Hepatocyte (in vitro differentiated cells): ENCODE results near the gene SOWAHD. TPM values are rescaled to one million over a fixed set of nuclear protein-coding genes. Genes with fewer than 3 reads are reported as not detected.

Experiments used
- DNase-seq: peaks from one replicate; pipeline ENCODE4 v3.0.0-alpha.2; 2016; ENCODE audit warnings: low spot score
- H2AFZ ChIP-seq: fragments of 200-600 bp; sonication (generic); 2 replicates; pipeline ENCODE4 v1.6.0; 2016; ENCODE audit warnings: antibody characterized with exemption, mild to moderate bottlenecking
- H3K27ac ChIP-seq: fragments of 200-600 bp; sonication (generic); 2 replicates; pipeline ENCODE4 v1.5.1; 2016; ENCODE audit warnings: mild to moderate bottlenecking
- H3K27me3 ChIP-seq: fragments of 200-600 bp; sonication (generic); 2 replicates; pipeline ENCODE4 v1.6.1; 2016
- H3K36me3 ChIP-seq: fragments of 200-600 bp; sonication (generic); replicated peaks from 2 replicates; pipeline ENCODE4 v1.5.1; 2016; ENCODE audit warnings: low read depth; ENCODE audit not compliant: insufficient read depth
- H3K4me1 ChIP-seq: fragments of 200-600 bp; sonication (generic); 2 replicates; pipeline ENCODE4 v1.5.1; 2016; ENCODE audit warnings: mild to moderate bottlenecking, moderate library complexity; ENCODE audit not compliant: insufficient read depth
- H3K4me2 ChIP-seq: fragments of 200-600 bp; sonication (generic); 2 replicates; pipeline ENCODE4 v1.6.0; 2016
- H3K4me3 ChIP-seq: fragments of 200-600 bp; sonication (generic); 2 replicates; pipeline ENCODE4 v1.5.1; 2016; ENCODE audit warnings: mild to moderate bottlenecking
- H3K79me2 ChIP-seq: fragments of 200-600 bp; sonication (generic); 2 replicates; pipeline ENCODE4 v1.6.0; 2017; ENCODE audit warnings: mild to moderate bottlenecking
- H3K9me2 ChIP-seq: fragments of 200-600 bp; sonication (generic); replicated peaks from 2 replicates; pipeline ENCODE4 v1.6.0; 2017; ENCODE audit warnings: mild to moderate bottlenecking; ENCODE audit not compliant: insufficient read depth
- H3K9me3 ChIP-seq: fragments of 200-600 bp; sonication (generic); 2 replicates; pipeline ENCODE4 v1.5.1; 2016; ENCODE audit warnings: low read depth, mild to moderate bottlenecking
- H4K20me1 ChIP-seq: fragments of 200-600 bp; sonication (generic); 2 replicates; pipeline ENCODE4 v1.6.0; 2016; ENCODE audit warnings: mild to moderate bottlenecking; ENCODE audit not compliant: insufficient read depth, poor library complexity, severe bottlenecking
- EZH2 ChIP-seq: fragments of 200-600 bp; sonication (generic); IDR thresholded peaks from 2 replicates; pipeline ENCODE4 v1.6.1; 2016; ENCODE audit warnings: antibody characterized with exemption, mild to moderate bottlenecking, borderline replicate concordance
- EZH2phosphoT487 ChIP-seq: fragments of 200-600 bp; sonication (generic); IDR thresholded peaks from one replicate; pipeline ENCODE4 v1.6.1; 2018; ENCODE audit warnings: antibody characterized with exemption, mild to moderate bottlenecking, low read depth, moderate library complexity; ENCODE audit not compliant: unreplicated experiment, severe bottlenecking
- WGBS: methylation state at CpG from one replicate; pipeline ENCODE4 v1.1.6; 2016; ENCODE audit warnings: low lambda C conversion rate; ENCODE audit errors: missing lambda C conversion rate; 5-methylcytosine and 5-hydroxymethylcytosine counted together
- polyA plus RNA-seq: library from polyadenylated mRNA; unstranded; fragments of >200 nt; fragmentation: Nextera tagmentation; extraction: Ambion mirVana; gene quantifications from 2 replicates; pipeline ENCODE4 v1.2.1, GENCODE V29; 2016
- total RNA-seq: library from RNA; depleted of rRNA; stranded (reverse); fragments of >200 nt; gene quantifications from 2 replicates; pipeline ENCODE4 v1.2.3, GENCODE V29; 2014
- TF ChIP-seq, protein P1 (sequence below): fragments of 200-600 bp; sonication (generic); IDR thresholded peaks from 2 replicates; pipeline ENCODE4 v1.5.1; 2016; ENCODE audit warnings: antibody characterized with exemption, mild to moderate bottlenecking; ENCODE audit not compliant: poor library complexity

The SOWAHD gene
- total and polyA plus RNA-seq, 2 experiments from 2014 or later = 1.00 to 2.0 TPM

DNA sequence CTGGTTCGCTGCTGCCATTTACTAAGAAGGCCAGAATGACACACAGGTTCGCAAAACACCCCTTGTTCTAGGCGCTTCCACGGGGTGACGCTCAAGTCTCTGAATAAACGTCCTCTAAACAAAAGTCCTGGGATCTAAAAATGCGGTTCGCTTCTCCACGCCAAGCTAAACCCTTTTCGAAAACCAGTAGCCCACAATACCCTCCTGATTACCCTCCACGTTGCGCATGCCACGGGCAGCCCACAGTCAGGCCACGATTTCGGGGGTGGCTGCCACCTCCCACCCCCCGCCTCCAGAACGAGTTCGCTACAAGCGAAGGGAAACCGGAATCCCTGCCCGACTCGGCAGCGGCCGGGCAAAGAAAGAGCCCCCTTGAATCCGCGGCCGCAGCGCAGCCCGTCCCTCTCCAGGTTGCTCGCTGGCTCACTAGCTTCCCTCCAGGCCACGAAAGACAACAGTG lies 32.6 kb downstream of the SOWAHD start:
- peak overlapping the region; percentile 38 for H3K4me3 ChIP-seq
- H3K36me3 ChIP-seq = no peaks in the 10 kb centered on the region
- 38% methylated on average over 31 of the region's 31 CpGs for WGBS
- H3K9me3 ChIP-seq = no peaks in the 10 kb centered on the region
- peak overlapping the region; percentile 19 for H2AFZ ChIP-seq
- H3K4me1 ChIP-seq = no peaks in the 10 kb centered on the region
- TF ChIP-seq EZH2phosphoT487 = no peak
- TF ChIP-seq, protein P1, sequence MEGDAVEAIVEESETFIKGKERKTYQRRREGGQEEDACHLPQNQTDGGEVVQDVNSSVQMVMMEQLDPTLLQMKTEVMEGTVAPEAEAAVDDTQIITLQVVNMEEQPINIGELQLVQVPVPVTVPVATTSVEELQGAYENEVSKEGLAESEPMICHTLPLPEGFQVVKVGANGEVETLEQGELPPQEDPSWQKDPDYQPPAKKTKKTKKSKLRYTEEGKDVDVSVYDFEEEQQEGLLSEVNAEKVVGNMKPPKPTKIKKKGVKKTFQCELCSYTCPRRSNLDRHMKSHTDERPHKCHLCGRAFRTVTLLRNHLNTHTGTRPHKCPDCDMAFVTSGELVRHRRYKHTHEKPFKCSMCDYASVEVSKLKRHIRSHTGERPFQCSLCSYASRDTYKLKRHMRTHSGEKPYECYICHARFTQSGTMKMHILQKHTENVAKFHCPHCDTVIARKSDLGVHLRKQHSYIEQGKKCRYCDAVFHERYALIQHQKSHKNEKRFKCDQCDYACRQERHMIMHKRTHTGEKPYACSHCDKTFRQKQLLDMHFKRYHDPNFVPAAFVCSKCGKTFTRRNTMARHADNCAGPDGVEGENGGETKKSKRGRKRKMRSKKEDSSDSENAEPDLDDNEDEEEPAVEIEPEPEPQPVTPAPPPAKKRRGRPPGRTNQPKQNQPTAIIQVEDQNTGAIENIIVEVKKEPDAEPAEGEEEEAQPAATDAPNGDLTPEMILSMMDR = peak; percentile 32
- TF ChIP-seq EZH2 = no peak
- no peaks in the 10 kb centered on the region for H3K9me2 ChIP-seq
- H3K27me3 ChIP-seq = no peaks in the 10 kb centered on the region
- H4K20me1 ChIP-seq = peaks cover 37% of the 10 kb centered on the region
- DNase-seq = peak; percentile 38
- peak overlapping the region; percentile 92 for H3K27ac ChIP-seq
- H3K4me2 ChIP-seq = peak overlapping the region; percentile 80
- H3K79me2 ChIP-seq = peaks cover 41% of the 10 kb centered on the region

DNA sequence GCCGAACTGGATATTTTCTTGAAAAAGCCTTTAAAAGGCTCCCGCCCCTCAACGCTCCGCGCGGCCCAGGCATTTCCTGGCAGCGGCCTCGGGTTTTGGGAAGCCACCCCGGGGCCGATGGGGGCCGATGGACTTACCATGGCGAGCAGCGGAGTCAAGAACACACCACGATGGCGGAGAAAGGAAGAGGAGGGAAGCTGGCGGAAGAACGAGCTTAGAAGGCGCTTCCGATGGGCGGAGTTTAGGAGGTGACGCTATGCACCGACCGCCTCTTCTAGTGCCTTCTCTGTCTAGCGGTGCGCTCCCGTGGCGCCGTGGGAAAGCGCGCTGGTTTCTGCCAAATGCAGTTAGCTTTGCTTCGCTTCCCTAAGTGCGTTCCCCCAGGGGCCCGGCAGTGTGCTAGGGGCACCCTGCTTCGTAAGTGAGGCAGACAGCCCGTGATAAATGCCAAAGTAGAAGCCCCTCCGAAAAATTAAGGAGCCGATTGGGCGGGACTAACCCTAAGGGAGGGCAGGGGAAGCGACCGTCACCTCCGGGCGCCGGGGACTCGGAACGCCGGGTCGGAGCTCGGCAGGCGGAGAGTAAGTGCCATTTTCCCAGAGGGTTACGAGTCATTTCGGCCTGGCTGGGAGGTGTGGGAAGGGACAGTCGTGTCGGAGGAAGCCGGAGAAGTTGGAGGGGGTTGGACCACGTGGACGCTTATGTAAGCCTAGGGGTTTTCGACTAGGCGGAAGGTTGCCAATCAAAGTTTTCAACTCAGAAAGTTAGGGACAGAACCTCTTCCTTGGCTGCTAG lies 33.2 kb downstream of the SOWAHD start, which contains the start of gene RPL39:
RPL39 (minus strand) TSS at position 194 of the 795 bp plus-strand sequence; CDS start at position 140, 54 bp downstream.
- Histone ChIP-seq H3K79me2 (peaks cover 40% of the 10 kb centered on the region), H3K36me3 (no peaks in the 10 kb centered on the region), H4K20me1 (peaks cover 37% of the 10 kb centered on the region), H3K4me1 (no peaks in the 10 kb centered on the region), H3K4me2 (peak within 1 kb of the TSS; percentile 80), H3K9me3 (no peaks in the 10 kb centered on the region), H3K9me2 (no peaks in the 10 kb centered on the region), H3K27me3 (no peaks in the 10 kb centered on the region), H2AFZ (peak within 1 kb of the TSS; percentile 65), H3K27ac (peak within 1 kb of the TSS; percentile 92), H3K4me3 (peak within 1 kb of the TSS; percentile 38)
- no peak for TF ChIP-seq EZH2phosphoT487
- TF ChIP-seq, protein P1 = no peak
- no peak for TF ChIP-seq EZH2
- WGBS = 47% methylated on average over 57 of the region's 58 CpGs
- peak; percentile 91 for DNase-seq

DNA sequence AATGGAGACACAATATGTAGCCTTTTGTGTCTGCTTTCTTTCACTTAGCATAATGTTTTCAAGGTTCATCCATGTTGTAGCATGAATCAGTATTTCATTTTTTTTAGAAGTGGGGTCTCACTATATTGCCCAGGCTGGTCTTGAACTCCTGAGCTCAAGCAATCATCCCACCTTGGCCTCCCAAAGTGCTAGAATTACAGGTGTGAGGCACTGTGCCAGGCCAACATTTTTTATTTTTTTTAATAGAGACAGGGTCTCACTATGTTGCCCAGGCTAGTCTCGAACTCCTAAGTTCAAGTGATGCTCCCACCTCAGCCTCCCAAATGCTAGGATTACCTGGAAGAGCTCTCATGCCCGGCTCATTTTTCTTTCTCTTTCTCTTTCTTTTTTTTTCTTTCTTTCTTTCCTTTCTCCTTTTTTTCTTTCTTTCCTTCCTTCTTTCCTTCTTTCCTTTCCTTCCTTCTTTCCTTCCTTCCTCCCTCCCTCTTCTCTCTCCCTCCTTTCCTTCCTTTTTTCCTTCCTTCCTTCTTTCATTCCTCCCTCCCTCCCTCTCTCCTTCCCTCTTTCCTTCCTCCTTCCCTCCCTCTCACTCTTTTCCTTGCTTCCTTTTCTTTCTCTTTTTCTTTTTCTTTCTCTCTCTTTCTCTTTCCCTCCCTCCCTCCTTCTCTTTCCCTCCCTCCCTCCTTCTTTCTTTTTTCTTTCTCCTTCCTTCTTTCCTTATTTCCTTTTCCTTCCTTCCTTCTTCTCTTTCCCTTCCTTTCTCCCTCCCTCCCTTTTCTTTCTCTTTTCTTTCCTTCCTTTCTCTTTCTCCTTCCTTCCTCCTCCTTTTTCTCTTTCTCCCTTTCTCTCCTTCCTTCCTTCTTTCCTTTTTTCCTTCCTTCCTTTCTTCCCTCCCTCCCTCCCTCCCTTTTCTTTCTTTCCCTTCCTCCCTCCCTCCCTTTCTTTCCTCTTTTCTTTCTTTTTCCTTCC lies 43.1 kb downstream of the SOWAHD start:
- Histone ChIP-seq H3K27ac (no peak overlapping the region), H3K9me2 (no peaks in the 10 kb centered on the region), H3K4me2 (no peak overlapping the region), H3K36me3 (no peaks in the 10 kb centered on the region), H3K79me2 (no peaks in the 10 kb centered on the region), H3K9me3 (no peaks in the 10 kb centered on the region), H3K27me3 (no peaks in the 10 kb centered on the region), H3K4me3 (no peak overlapping the region), H2AFZ (no peak overlapping the region), H4K20me1 (no peaks in the 10 kb centered on the region), H3K4me1 (no peaks in the 10 kb centered on the region)
- WGBS = 91% methylated on average over 2 of the region's 2 CpGs
- DNase-seq = no peak
- TF ChIP-seq EZH2phosphoT487 = no peak
- no peak for TF ChIP-seq EZH2
- TF ChIP-seq, protein P1 = no peak
